ENCODE measurements around the gene STX10. TPM values are rescaled to one million over a fixed set of nuclear protein-coding genes. Genes with fewer than 3 reads are reported as not detected.

The STX10 gene
- total RNA-seq, 1 experiment from 2014 or later: 63.3 TPM

DNA sequence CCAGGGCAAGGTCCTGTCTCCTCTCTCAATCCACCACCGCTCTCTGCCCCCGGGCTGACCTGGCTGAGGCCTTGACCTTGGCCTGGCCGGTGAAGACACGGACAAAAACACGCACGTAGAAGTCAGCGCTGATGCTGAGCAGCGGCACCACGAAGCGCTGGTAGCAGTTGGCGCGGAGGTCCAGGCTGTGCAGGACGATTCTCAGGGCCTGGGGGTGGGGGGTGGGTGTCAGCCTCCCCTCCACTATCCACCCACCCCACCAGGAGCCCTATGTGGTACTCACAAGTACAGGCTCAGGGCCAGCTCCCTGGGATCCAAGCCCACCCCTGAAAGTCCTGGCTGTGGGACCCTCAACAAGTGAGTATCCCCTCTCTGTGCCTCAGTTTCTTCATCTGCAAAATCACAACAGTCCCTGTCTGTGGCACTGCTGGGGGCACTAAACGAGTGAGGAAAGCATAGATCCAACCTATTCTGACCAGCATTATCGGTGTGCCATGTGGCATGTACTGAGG, 40.0 kb downstream of the STX10 start:
- Histone ChIP-seq H3K9me3 (ENCODE audit: low read depth, low read length, poor library complexity, severe bottlenecking) (no peaks in the 10 kb centered on the region), H3K27me3 (replicated peaks; ENCODE audit: insufficient read depth, low read depth, low read length, poor library complexity) (no peaks in the 10 kb centered on the region), H3K36me3 (ENCODE audit: insufficient read depth, low read length, poor library complexity, severe bottlenecking) (peaks cover 34% of the 10 kb centered on the region), H3K4me3 (ENCODE audit: low read depth, low read length, poor library complexity, severe bottlenecking) (no peak overlapping the region), H3K4me1 (ENCODE audit: insufficient read depth, low read length, poor library complexity, severe bottlenecking) (peaks cover 2% of the 10 kb centered on the region), H3K27ac (ENCODE audit: low read depth, low read length, poor library complexity, severe bottlenecking) (no peak overlapping the region)
- TF ChIP-seq EZH2 (IDR thresholded peaks at IDR 0.05; ENCODE audit: borderline replicate concordance, low read depth, low read length, poor library complexity, severe bottlenecking) (no peak), CTCF (conservative IDR thresholded peaks at IDR 0.05; ENCODE audit: low read depth, low read length) (no peak)
- ChIA-PET CTCF (no interaction called here), POLR2A (ENCODE audit: low non-redundant PET) (interaction anchor here (0.6 kb wide), 1 partner anchor 827 kb away, joined by 5 read pairs; no protein-coding TSS in a partner anchor)
- no peak for DNase-seq (ENCODE audit: low spot score)
- BruUV-seq (replicated peaks): no TSS peak
- intact Hi-C loops (cut with micrococcal nuclease; ENCODE audit: unreplicated experiment): no loop called here

GRCh38 chr19:13109361-13110098, 40.6 kb downstream of the STX10 start:
- Histone ChIP-seq H3K27me3 (replicated peaks; ENCODE audit: insufficient read depth, low read depth, low read length, poor library complexity) (no peaks in the 10 kb centered on the region), H3K9me3 (ENCODE audit: low read depth, low read length, poor library complexity, severe bottlenecking) (no peaks in the 10 kb centered on the region), H3K4me3 (ENCODE audit: low read depth, low read length, poor library complexity, severe bottlenecking) (no peak overlapping the region), H3K4me1 (ENCODE audit: insufficient read depth, low read length, poor library complexity, severe bottlenecking) (no peaks in the 10 kb centered on the region), H3K27ac (ENCODE audit: low read depth, low read length, poor library complexity, severe bottlenecking) (no peak overlapping the region), H3K36me3 (ENCODE audit: insufficient read depth, low read length, poor library complexity, severe bottlenecking) (peaks cover 29% of the 10 kb centered on the region)
- no peak for DNase-seq (ENCODE audit: low spot score)
- ChIA-PET POLR2A (ENCODE audit: low non-redundant PET) (no interaction called here), CTCF (interaction anchor here (0.6 to 0.9 kb wide), 2 partner anchors 132 to 220 kb away, joined by 4 to 13 read pairs; no protein-coding TSS in a partner anchor)
- intact Hi-C loops (cut with micrococcal nuclease; ENCODE audit: unreplicated experiment): no loop called here
- no TSS peak for BruUV-seq (replicated peaks)
- TF ChIP-seq CTCF (conservative IDR thresholded peaks at IDR 0.05; ENCODE audit: low read depth, low read length) (no peak), EZH2 (IDR thresholded peaks at IDR 0.05; ENCODE audit: borderline replicate concordance, low read depth, low read length, poor library complexity, severe bottlenecking) (no peak)

- TSS peak; percentile 44 for BruUV-seq (replicated peaks)
- Histone ChIP-seq H3K36me3 (ENCODE audit: insufficient read depth, low read length, poor library complexity, severe bottlenecking) (peaks cover 19% of the 10 kb centered on the region), H3K9me3 (ENCODE audit: low read depth, low read length, poor library complexity, severe bottlenecking) (no peaks in the 10 kb centered on the region), H3K4me3 (ENCODE audit: low read depth, low read length, poor library complexity, severe bottlenecking) (no peak overlapping the region), H3K4me1 (ENCODE audit: insufficient read depth, low read length, poor library complexity, severe bottlenecking) (no peaks in the 10 kb centered on the region), H3K27ac (ENCODE audit: low read depth, low read length, poor library complexity, severe bottlenecking) (no peak overlapping the region), H3K27me3 (replicated peaks; ENCODE audit: insufficient read depth, low read depth, low read length, poor library complexity) (no peaks in the 10 kb centered on the region)
- intact Hi-C loops (cut with micrococcal nuclease; ENCODE audit: unreplicated experiment): no loop called here
- TF ChIP-seq CTCF (conservative IDR thresholded peaks at IDR 0.05; ENCODE audit: low read depth, low read length): peak; percentile 18; the same call in 1 of the 2 replicates
- no peak for TF ChIP-seq EZH2 (IDR thresholded peaks at IDR 0.05; ENCODE audit: borderline replicate concordance, low read depth, low read length, poor library complexity, severe bottlenecking)
- ChIA-PET POLR2A (ENCODE audit: low non-redundant PET) (no interaction called here), CTCF (interaction anchor here (0.6 to 1.7 kb wide), 5 partner anchors 11 to 149 kb away, joined by 3 to 5 read pairs (median 4); no protein-coding TSS in a partner anchor)
- no peak for DNase-seq (ENCODE audit: low spot score)
Measured at GRCh38 chr19:13104848-13105711, 45.1 kb downstream of the STX10 start.

All from A673 (cell line).